Fibroblast of upper back skin (primary cell): ENCODE results near the gene SNRNP27.
"Not testable (repeated sequence)": the region's sequence is repeated elsewhere in the genome, so short reads cannot be mapped to it uniquely, and the experiment has no call there.

Experiments used
- DNase-seq: peaks from one replicate; pipeline ENCODE4 v3.0.0-alpha.2; 2013

SNRNP27 gene

DNA sequence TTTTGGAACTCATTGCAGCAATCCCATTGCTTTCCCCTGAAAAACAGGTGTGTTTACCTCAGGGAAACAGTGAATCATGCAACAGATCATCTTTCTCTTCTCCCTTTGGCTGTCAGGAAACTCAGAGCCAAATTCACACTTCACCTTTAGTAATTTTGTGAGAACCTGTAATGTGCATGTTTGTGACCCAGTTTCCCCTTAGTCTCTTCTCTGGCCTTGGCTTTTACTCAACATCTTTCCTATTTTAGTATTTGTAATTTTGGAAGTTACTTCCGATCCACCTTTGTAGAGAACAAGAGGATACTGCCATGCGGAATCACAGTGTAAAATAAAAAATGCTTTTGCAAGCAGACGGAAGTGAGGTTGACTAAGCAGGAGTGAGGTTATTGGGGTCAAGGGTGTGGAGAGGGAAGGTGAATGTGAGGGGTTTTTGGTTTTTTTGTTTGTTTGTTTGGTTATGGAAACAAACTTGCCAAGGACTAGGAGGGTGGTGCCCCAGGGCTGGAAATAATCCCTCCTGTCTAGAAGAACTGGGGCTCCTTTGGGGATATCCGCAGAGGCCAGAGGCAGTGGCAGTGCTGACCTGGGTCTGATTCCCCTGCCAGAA is 53.7 kb downstream of the SNRNP27 start:
- DNase-seq, result no peak

DNA sequence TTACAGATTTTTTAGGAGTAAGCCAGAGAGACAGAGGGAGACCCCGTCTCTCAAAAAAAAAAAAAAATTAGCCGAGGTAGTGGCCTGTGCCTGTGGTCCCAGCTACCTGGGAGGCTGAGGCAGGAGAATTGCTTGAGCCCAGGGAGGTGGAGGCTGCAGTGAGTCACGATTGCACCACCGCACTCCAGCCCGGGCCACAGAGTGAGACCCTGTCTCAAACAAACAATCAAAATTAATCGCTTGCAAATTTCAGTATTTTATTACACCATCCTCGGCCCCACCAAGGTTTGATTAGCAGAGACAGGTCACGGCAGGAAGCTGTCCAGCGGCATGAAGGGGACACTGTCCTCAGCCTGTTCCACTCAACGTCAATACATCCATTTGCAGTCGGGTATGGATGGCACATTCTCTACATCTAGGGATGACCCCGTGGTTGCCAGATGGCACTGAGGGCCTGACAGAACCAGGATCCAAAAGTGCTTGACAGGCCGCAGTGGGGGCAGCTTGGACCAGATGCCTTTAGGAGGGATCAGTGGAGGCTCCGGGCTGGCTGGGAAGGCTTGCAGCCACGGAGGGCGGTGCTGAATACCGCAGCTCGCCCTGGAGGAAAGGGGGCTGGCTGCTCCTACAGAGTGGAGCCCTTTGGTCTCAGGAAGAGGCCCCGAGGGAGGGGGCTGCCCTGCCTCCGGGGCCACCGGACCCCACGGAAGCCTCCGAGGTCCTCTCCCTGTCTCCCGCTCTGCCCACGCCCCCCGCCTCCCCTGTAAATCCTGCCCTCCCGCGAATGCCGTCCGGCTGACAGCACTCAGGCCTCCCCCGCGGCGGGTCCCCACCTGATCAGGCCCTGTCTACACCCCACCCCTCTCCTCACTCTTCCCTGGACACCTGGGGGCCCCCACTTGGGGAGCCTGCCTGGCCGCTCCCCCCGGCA is 54.5 kb downstream of the SNRNP27 start:
- no peak for DNase-seq

DNA sequence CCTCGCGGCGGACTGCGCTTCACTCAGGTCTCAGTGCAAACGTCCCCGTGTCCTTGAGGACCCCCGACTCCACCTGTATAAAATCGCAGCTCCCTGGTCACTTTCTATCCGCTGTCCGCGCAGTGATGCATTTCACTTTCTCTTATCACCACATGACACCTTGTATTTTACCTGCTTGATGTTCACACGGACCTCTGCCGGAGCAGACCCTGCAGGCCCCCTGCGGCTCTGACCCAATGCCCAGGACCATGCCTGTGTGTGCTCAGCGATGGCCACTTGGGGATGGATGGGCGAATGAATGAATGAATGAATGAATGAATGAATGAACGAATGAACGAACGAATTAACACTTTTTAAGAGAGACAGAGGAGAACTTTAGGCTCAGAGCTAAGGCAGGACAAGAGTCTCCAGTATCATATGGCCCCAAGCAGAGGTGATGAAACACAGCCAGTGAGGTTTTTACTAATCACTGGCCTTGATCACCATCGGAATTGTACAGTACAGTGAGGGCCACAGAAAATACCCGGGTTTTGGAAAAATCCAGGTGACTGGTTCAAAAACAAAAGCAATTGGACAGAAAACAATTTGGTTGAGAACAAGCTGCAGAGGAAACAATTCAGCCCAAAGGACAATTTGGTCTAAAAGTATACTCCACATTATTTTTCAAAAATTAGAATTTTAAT is 55.3 kb downstream of the SNRNP27 start:
- no peak for DNase-seq

DNA sequence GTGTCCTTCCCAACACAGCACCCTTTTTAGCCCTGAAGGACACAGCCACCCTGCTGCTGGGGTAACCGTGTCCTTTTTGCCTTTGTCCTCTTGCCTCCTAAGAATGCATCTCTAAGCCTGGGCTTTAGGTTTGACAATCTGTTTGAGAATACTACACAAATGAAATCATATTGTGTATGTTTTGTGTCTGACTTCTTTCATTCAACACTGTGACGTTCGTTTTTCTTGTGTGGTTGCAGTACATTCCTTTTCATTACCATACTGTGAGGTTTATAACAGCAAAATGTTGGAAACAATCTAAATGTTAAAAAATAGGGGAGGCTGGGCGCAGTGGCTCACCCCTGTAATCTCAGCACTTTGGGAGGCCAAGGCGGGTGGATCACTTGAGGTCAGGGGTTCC is 56.5 kb downstream of the SNRNP27 start:
- DNase-seq, result no peak

DNA sequence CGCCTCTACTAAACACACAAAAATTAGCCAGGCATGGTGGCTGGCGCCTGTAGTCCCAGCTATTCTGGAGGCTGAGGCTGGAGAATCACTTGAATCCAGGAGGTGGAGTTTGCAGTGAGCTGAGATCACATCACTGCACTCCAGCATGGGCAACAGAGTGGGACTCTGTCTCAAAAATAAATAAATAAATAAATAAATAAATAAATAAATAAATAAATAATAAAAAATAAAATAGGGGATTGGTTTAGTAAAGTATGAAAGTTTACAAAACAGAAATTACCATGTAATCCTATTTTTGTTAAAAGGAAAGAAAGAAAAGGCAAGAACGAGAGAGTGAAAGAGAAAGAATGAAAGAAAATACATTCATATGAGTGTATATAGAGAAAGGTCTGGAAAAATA is 56.9 kb downstream of the SNRNP27 start:
- DNase-seq, result not testable (repeated sequence)

DNA sequence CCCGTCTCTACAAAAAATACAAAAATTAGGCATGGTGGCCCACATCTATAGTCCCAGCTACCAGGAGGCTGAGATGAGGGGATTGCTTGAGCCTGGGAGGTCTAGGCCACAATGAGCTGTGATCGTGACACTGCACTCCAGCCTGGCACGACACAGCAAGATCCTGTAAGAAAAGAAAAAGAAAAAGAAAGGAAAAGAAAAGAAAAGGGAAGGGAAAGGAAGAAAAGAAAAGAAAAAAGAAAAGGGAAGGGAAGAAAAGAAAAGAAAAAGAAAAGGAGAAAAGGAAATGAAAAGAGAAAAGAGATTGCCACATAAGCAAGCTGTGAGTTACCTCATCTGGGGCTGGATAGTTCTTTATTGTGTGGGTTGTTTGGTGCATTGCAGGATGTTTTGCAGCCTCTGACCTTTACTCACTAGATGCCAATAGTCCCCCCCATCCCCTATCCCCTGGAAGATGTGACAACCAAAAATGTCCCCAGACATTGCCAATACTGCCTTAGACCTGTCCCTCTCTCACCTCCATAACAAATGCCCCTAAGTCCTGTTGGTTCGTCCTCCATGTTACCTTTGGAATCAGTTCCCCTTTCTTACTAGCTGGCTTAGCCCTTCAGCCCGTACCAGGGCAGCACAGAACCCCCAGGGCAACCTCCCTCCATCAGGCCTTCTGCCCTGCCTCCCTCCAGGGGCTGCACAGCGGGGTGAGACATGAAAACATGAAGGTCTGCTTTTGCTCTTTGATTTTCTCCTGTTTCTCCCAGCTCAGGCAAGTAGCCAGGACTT is 58.8 kb downstream of the SNRNP27 start:
- DNase-seq, result no peak

DNA sequence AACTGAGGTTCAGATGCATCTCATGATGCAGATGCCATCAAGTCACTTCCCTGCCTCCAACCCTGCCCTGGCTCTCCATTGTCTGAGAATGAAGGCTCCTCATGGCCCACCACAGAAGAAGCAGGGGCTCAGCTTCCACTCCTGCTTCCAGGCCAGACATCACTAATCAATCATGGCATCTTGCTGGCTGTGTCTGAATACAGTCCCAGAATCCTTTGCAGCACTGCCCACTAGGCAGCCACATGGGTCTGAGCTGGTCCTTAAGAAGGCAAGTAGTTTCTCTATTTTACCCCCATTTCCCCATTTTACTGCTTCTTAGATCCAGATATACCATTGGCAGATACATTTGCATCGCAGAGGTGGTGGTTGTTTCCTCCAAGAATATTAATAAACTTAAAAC is 60.3 kb downstream of the SNRNP27 start:
- DNase-seq, result no peak
